GM10266 (cell line): ENCODE results near the gene TOPAZ1.

ENCODE experiments used
- DNase-seq: peaks from one replicate; pipeline ENCODE4 v3.0.0; 2012; ENCODE audit errors: extremely low spot score
- CTCF ChIP-seq: IDR thresholded peaks from 2 replicates; pipeline ENCODE4 v1.5.1; 2012; ENCODE audit warnings: mild to moderate bottlenecking, low read depth; ENCODE audit not compliant: control insufficient read depth, insufficient read depth; ENCODE audit errors: missing control alignments

TOPAZ1 gene

GRCh38 chr3:44240061-44240460, 1.6 kb upstream of the TOPAZ1 start:
- no peak for DNase-seq
- TF ChIP-seq CTCF = no peak

GRCh38 chr3:44242721-44243120, 1.0 kb downstream of the TOPAZ1 start:
- TF ChIP-seq CTCF = no peak
- DNase-seq = no peak

GRCh38 chr3:44248152-44248551, 6.5 kb downstream of the TOPAZ1 start:
- TF ChIP-seq CTCF = no peak
- DNase-seq = no peak

- DNase-seq = no peak
- no peak for TF ChIP-seq CTCF
Measured at GRCh38 chr3:44252332-44252959, 10.8 kb downstream of the TOPAZ1 start.

GRCh38 chr3:44259404-44259803, 17.7 kb downstream of the TOPAZ1 start:
- DNase-seq = no peak
- no peak for TF ChIP-seq CTCF

GRCh38 chr3:44264146-44264545, 22.5 kb downstream of the TOPAZ1 start:
- no peak for TF ChIP-seq CTCF
- DNase-seq = no peak

GRCh38 chr3:44265815-44266214, 24.1 kb downstream of the TOPAZ1 start:
- DNase-seq = no peak
- TF ChIP-seq CTCF = no peak
